ENCODE data around the gene GABARAPL1.

DNA sequence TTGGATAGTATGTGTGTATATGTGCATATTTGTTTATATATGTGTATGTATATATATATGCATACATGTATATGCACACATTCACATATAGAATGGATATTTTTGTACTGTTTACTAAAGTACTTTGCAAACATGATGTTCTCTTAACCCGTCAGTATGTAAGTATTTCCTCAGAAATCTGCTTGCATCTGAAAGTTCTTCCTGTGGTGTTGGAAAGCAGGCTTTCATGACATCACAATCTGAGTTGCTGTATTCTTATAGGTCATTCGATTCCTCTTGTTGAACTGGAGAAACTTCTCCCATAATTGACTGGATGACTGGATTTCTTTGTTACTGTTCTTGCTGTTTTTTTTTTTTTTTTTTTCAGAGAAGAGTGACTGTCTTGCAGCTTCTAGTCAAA, 29.1 kb downstream of the GABARAPL1 start:
- TF ChIP-seq CTCF (IDR thresholded peaks at IDR 0.05 in 2 of 3, conservative IDR thresholded peaks at IDR 0.05 in 1 of 3; ENCODE audit: control insufficient read depth in 2 of 3, extremely low read depth in 1 of 3, insufficient read depth in 1 of 3, low read depth in 3 of 3, low read length in 3 of 3) = no peak
- TF ChIP-seq SMC3 (IDR thresholded peaks at IDR 0.05; ENCODE audit: borderline replicate concordance, low read length) = no peak
- TF ChIP-seq POLR2AphosphoS5 (IDR thresholded peaks at IDR 0.05; ENCODE audit: low read length) = no peak

All from GM12878 (cell line).